IPS-18c (cell line): ENCODE measurements around the gene DENND5B.
"Not testable (repeated sequence)": the region's sequence is repeated elsewhere in the genome, so short reads cannot be mapped to it uniquely, and the experiment has no call there.

Source experiments
- H3K4me3 ChIP-seq: 2 replicates; pipeline ENCODE4 v1.7.0; 2013; ENCODE audit warnings: low read depth, mild to moderate bottlenecking, low read length, moderate library complexity; ENCODE audit not compliant: insufficient read depth
- H3K9me3 ChIP-seq: one replicate; pipeline ENCODE4 v1.6.1; 2013; ENCODE audit warnings: mild to moderate bottlenecking, low read length, moderate library complexity; ENCODE audit not compliant: control insufficient read depth, insufficient read depth

Gene DENND5B

DNA sequence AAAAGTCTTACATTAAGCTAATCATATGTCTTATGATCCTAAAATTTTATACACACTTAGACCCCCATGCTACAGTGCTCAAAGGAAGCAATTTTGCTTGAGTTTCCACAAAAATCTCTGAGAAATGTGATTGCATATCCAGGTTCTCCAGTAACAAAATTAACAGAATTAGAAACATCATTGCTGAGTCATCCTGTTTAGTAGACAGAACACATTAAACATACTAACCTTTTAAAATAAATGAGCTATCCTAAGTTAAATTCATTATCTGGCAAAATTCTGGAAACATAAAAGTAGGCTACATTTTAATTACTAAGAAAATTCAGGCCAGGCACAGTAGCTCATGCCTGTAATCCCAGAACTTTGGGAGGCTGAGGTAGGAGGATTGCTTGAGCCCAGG, 94.7 kb downstream of the DENND5B start:
- Histone ChIP-seq H3K4me3 (no peak overlapping the region), H3K9me3 (no peaks in the 10 kb centered on the region)

DNA sequence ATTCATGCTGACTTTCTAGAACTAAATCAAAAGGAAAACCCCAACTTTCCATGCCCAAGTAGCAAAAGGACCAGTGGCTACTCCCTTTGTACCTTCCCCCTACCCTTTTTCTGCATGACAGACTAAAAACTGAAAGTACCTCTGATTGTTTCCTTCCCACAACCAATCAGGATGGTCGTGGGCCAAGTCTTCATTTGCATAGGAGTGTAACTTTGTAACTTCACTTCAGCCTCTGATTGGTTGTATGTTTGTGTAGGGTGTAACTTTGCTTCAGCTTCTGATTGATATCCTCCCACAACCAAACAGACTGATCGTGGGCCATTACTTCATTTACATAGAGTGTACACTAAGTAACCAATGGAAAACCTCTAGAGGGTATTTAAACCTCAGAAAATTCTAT, 96.5 kb downstream of the DENND5B start:
- H3K4me3 ChIP-seq: no peak overlapping the region
- H3K9me3 ChIP-seq: no peaks in the 10 kb centered on the region

DNA sequence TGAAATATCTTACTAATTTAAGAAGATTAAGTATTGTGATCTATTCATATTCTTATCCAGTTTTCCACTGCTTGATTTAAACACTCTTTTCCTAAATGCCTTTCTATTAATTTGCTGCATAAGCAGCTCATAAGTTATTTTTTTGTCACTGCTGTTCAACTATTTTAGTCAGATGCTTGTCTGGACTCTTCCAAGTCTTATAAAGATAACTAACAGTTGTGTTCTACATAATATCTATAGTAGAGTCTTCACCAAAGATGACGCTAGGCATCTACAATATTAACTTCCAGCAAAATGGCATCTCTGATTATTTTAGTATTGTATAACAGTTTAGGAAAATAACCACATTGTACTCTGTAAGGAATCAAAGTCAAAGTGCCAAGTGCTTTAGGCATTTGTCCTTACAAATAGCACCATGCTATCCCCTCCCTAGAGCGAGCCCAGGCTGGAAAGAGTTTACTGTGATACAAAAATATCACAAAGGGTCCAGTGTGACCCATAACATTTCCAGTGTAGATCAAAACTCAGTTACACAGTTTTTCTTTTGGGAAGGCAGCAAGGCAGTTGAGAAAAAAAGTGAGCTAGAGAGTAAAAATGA, 98.2 kb downstream of the DENND5B start:
- Histone ChIP-seq H3K4me3 (no peak overlapping the region), H3K9me3 (no peaks in the 10 kb centered on the region)

DNA sequence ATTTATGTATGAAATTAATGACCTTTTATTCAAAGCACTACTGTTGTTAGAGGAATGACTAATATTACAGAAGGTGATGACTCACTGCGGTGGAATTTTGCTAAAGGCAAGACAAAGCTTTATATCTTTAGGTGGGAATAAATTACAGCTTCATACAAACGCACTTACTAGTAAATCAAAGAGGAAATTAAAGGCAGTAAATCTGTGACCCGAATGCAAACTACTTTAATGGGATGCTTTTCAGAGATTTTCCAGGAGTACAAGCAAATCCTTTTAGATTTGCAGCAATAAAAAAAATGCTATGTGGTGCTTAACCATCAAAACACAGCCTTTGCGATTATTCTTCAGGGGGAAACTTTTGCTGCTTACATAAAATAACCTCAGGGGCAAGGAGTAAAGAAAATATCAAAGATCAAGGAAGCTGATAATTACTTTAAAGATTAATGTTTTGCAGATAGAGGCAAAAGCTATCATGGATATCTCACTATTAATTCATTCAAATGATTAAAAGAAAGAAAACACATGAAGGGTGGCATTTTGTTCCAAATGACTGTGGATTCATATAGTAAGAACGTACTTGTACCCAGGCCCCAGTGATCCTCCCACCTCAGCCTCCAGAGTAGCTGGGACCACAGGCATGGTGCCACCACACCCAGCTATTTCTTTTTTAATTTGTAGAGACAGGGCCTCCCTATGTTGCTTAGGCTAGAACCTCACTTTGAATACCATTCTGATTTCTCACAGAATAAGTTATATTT, 98.9 kb downstream of the DENND5B start:
- Histone ChIP-seq H3K9me3 (no peaks in the 10 kb centered on the region), H3K4me3 (no peak overlapping the region)

DNA sequence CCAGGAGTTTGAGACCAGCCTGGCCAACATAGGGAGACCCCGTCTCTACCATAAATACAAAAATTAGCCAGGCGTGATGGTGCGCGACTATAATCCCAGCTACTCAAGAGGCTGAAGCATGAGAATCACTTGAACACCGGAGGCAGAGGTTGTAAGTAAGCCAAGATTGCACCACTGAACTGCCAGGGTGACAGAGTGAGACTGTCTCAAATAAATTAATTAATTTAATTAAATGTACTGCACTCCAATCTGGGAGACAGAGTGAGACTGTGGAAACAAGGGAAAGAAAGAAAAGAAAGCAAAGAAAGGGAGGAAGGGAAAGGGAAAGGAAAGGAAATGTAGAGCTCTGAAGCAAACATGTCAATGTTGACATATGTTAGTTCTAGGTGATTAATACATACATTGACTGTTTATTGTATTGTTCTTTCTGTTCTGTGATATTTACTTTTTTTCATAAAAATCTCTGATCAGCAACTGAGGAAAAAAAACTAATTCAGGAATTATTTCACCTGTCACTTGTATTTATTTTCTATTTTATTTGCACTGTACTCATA, 99.6 kb downstream of the DENND5B start:
- Histone ChIP-seq H3K4me3 (no peak overlapping the region), H3K9me3 (no peaks in the 10 kb centered on the region)

DNA sequence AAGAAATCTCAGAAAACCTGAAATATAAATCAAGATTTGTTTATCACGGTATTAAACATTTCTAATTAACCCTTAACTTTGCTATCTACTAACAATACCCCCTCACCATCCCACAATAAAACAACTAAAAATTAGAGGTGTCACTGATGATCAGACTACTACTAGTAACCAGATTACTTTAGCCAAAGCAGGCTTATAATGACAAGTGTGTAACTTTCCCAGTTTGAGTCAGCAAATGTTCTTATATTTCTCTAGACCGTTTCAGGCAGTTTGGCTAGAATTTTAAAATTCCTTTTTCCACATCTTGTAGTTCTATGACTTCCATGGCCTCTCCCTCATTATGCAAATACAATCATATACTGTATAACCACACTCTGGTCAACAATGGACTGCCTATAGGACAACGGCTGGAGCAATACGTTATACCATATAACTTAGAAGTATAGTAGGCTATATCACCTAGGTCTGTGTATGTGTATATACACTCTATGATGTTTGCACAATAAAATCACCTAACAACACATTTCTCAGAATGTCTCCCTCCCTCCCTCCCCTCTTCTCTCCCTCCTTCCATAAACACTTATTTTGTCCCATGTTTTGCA, 102.1 kb downstream of the DENND5B start:
- H3K4me3 ChIP-seq: no peak overlapping the region
- H3K9me3 ChIP-seq: no peaks in the 10 kb centered on the region

DNA sequence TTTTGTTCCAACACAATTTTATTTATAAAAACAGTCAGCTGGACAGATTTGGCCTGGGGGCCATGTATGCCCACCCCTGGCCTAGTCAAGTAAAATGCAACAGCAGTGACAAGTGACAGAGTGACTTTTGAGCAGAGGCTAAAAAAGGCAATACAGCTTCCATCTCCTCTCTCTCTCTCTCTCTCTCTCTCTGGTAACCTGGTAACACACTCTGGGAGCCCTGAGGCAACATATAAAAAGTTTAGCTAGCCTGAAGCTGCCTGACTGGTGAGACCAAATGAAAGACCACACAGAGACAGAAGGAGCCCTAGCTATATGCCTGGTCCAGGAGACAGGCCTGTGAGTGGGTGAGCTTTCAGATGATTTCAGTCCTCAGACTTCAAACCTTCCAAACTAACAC, 105.4 kb downstream of the DENND5B start:
- H3K9me3 ChIP-seq: no peaks in the 10 kb centered on the region

DNA sequence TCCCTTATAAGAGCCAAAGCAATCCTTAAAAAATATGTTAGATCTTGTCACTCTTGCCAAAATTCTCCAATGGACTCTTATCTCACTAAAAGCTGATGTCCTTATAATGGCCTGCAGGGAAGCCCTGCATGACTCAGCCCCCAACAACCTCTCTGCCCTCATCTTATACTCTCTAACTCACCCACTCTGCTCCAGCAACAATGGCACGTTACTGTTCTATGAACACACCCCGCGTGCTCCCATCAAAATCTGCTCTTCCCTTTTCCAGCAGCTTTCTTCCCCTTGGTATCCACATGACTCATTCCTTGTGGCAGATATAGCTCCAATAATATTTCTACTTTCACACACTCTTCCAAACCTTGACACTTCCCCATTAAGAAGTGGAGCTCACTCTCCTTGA, 108.1 kb downstream of the DENND5B start:
- Histone ChIP-seq H3K4me3 (no peak overlapping the region), H3K9me3 (no peaks in the 10 kb centered on the region)

More for the DNA sequence above, 105.4 kb downstream of the DENND5B start:
- no peak overlapping the region for H3K4me3 ChIP-seq

DNA sequence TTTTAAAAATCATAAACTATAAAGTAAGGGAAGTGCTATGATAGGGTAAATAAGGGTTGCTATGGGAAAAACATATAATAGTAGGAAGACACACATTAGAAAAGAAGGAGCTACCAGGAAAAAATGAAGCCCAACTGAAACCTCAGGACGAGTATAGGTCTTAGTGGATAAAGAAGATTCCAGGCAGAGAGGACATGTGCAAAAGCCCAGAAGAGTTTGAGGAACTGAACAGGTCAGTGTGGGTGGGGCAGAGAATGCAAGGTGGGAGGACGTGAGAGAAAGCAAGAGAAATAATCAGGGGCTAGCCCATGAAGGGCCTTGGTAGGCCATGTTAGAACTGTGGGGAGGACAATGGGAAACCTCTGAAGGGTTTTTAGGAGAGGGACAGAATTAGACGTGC, 109.5 kb downstream of the DENND5B start:
- no peak overlapping the region for H3K4me3 ChIP-seq
- H3K9me3 ChIP-seq: no peaks in the 10 kb centered on the region

DNA sequence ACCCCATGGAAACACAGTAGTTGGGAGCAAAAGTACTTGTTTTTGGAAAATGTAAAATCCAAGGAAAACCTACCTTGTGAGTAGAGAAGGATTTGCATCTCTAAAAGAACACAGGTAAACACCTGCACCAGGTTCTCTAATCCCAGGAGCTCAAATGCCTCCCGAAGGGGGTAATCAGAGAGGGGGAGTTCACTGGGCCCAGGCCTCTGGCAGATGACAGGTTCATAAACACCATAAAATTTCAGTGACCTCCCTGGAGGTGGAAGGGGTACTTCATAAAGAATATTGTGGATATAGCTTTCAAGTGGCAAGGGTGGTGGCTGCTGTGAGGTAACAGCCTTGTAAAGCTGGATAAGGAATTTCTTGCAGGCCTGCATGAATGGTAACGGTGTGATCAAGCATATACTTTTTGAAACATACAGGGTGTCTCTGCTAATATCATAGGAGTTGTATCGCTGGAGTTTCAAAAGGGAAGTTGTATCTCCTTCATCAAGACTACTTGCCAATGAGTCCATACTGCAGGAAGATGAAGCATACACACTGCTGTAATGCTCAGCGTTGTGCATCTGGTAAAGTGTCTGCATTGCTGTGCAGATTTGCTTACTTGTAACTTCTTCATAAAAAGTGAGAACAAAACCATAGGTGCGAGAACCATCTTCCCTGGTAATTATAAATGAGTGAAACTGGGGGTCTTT, 111.3 kb downstream of the DENND5B start:
- no peak overlapping the region for H3K4me3 ChIP-seq
- H3K9me3 ChIP-seq: no peaks in the 10 kb centered on the region

DNA sequence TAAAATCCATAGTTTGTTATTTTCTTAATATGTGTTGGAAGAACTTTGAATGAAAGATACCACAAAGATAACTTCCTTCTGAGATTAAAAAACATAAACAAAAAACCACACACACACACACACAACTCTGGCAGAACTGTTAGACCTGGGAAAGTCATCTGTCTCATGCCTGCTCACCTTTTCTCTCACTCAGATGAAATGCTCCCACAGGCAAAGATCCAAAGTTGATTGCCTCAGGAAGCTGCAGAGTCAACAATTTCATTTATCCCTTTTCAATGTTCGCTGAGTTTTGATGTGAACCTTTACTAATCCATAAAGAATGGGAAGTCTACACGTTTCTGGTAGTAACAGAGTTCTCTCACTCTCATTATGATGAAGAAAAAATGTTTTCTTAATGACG, 112.0 kb downstream of the DENND5B start:
- Histone ChIP-seq H3K9me3 (no peaks in the 10 kb centered on the region), H3K4me3 (no peak overlapping the region)

DNA sequence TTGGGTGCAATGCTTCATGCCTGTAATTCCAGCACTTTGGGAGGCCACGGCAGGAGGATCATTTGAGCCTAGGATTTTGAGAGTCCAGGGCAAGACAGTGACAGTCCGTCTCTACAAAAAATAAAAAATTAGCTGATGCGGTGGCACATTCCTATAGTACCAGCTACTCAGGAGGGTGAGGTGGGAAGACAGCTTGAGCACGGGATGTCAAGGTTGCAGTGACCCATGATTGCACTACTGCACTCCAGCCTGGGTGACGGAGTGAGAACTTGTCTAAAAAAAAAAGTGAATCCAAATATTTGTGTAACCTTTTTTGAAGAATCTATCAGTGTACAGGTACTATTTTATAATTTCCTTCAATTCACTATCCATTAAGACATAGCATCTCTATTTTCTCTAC, 112.5 kb downstream of the DENND5B start:
- Histone ChIP-seq H3K4me3 (no peak overlapping the region), H3K9me3 (no peaks in the 10 kb centered on the region)

DNA sequence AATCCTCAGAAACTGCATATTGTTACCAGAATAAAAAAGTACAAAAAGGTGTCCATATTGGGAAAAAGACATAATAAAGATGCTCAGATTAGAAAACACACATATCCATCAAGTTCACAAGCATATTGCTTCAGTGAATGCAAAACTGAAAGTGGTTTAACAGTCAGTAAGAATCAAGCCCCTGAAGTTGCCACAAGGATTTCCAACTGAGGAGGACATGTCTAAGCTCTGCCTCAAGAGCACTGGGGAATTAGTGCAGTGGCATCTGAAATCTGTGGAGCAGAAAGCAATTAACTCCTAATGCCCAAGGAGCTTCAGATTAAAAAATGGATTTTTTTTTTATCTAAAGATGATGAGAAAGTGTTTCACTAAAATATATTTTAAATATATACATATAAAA, 113.2 kb downstream of the DENND5B start:
- Histone ChIP-seq H3K4me3 (no peak overlapping the region), H3K9me3 (no peaks in the 10 kb centered on the region)

DNA sequence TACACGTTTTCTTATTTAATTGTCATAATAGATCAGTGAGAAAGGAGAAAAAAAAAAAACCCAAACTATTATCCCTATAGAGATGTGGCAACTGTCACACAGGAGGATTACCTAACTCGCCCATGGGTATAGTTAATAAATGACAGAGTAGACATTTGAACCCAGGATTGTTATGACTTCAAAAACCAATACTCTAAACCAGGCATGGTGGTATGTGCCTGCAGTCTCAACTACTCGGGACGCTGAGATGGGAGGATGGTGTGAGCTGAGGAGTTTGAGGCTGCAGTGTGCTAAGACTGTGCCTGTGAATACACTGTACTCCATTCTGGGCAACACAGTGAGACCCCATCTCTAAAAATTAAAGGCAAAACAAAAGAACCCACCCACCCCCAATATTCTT, 114.5 kb downstream of the DENND5B start:
- Histone ChIP-seq H3K9me3 (no peaks in the 10 kb centered on the region), H3K4me3 (no peak overlapping the region)

DNA sequence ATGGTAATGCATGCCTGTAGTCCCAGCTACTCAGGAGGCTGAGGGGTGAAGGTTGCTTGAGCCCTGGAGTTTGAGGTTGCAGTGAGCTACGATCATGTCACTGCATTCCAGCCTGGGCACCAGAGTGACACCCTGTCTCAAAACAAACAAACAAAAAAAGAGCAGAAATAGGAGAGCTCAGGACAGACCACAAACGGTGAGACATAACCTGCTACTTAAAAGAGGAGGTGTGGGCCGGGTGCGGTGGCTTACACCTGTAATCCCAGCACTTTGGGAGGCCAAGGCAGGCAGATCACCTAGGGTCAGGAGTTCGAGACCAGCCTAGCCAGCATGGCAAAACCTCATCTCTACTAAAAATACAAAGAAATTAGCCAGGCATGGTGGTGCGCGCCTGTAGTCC, 115.3 kb downstream of the DENND5B start:
- not testable (repeated sequence) for H3K9me3 ChIP-seq, H3K4me3 ChIP-seq

DNA sequence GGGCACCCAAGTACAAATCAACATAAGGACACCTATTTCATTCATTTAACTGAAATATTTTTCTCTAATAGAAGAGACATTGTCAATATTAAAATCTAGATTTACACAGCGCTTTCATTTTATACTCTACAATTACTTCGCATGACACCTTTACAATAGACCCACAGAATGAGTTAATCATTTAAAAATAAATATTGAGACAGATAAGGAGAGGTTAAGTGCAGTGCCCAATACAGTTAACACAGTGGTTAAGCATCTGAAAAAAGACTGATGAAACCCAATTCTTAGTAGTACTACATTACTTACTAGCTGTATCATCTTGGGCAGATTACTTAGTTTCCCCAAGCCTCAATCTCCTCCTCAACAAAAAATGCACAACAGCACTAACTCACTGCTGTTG, 116.2 kb downstream of the DENND5B start:
- Histone ChIP-seq H3K9me3 (no peaks in the 10 kb centered on the region), H3K4me3 (no peak overlapping the region)

DNA sequence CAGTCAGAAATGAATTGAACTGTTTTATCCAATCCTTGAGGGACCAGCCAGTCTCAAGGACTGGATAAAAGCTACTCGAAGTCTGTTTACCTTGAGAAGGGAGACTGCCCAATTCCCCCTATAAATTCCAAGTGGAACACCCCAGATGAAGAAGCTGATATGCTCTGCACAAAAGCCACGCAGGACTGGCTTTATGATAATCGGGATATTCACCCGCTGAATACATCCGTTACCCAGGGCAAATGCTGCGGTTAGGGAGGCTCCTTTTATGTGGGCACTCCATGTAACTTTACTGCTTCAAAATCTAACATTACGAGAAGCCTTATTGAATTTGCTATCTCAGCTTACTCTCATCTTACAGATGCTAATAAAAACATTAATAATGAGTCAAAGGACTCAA, 119.1 kb downstream of the DENND5B start:
- Histone ChIP-seq H3K9me3 (no peaks in the 10 kb centered on the region), H3K4me3 (no peak overlapping the region)

DNA sequence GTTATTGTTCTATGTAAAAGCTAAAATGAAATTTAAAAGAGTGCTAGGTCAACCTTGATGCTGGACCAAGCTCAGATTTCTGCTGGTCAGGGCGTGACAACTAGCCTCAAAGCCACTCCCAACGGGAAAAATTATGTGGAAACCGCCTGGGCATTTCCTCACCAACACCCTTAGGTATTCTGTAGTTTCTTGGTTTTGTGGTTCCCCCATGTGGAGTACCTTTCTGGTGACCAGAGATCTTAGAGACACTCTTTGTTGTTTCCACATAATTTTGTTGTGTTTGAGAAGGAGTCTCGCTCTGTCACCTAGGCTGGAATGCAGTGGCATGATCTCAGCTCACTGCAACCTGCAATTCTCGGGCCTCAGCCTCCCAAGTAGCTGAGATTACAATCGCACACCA, 119.9 kb downstream of the DENND5B start:
- Histone ChIP-seq H3K9me3 (no peaks in the 10 kb centered on the region), H3K4me3 (no peak overlapping the region)
